NCI-H510A treated with DMSO at 0.1 percent for 48 hours (cell line): Measurements from ENCODE around the gene TRIM62.
"Not testable (repeated sequence)": the region's sequence is repeated elsewhere in the genome, so short reads cannot be mapped to it uniquely, and the experiment has no call there.

Source experiments
- DNase-seq: peaks from one replicate; lab custom pipeline; 2025; lab: John Stamatoyannopoulos, UW

The TRIM62 gene

GRCh38 chr1:33133478-33134105, 48.3 kb downstream of the TRIM62 start:
- DNase-seq: no peak

GRCh38 chr1:33132549-33132948, 49.3 kb downstream of the TRIM62 start:
- DNase-seq: no peak

GRCh38 chr1:33131191-33131590, 50.7 kb downstream of the TRIM62 start:
- DNase-seq: no peak

- DNase-seq: no peak
Observed at GRCh38 chr1:33130297-33130696, 51.5 kb downstream of the TRIM62 start.

GRCh38 chr1:33128781-33129180, 53.1 kb downstream of the TRIM62 start:
- DNase-seq: no peak

GRCh38 chr1:33127001-33127823, 54.6 kb downstream of the TRIM62 start:
- DNase-seq: peak; percentile 99

- DNase-seq: no peak
Observed at GRCh38 chr1:33126411-33127000, 55.3 kb downstream of the TRIM62 start.

GRCh38 chr1:33124647-33125046, 57.2 kb downstream of the TRIM62 start:
- not testable (repeated sequence) for DNase-seq

GRCh38 chr1:33123266-33123665, 58.6 kb downstream of the TRIM62 start:
- DNase-seq: no peak

- DNase-seq: no peak
Observed at GRCh38 chr1:33122483-33123178, 59.2 kb downstream of the TRIM62 start.

- DNase-seq: no peak
Observed at GRCh38 chr1:33121728-33122127, 60.1 kb downstream of the TRIM62 start.

- DNase-seq: no peak
Observed at GRCh38 chr1:33120436-33121231, 61.2 kb downstream of the TRIM62 start.

- no peak for DNase-seq
Observed at GRCh38 chr1:33119532-33120217, 62.2 kb downstream of the TRIM62 start.

GRCh38 chr1:33119050-33119449, 62.8 kb downstream of the TRIM62 start:
- DNase-seq: no peak

- no peak for DNase-seq
Observed at GRCh38 chr1:33118274-33118673, 63.6 kb downstream of the TRIM62 start.

- DNase-seq: no peak
Observed at GRCh38 chr1:33117440-33118085, 64.3 kb downstream of the TRIM62 start.

- no peak for DNase-seq
Observed at GRCh38 chr1:33111965-33112364, 69.9 kb downstream of the TRIM62 start.

GRCh38 chr1:33110477-33110876, 71.4 kb downstream of the TRIM62 start:
- no peak for DNase-seq

- not testable (repeated sequence) for DNase-seq
Observed at GRCh38 chr1:33100119-33100415, 81.8 kb downstream of the TRIM62 start.

GRCh38 chr1:33099290-33100118, 82.3 kb downstream of the TRIM62 start:
- DNase-seq: no peak
